A549 (cell line): ENCODE results near the gene PARP6. TPM values are rescaled to one million over a fixed set of nuclear protein-coding genes. Genes with fewer than 3 reads are reported as not detected.
A peak's percentile ranks its signal among the peaks of the same experiment; 100 is the strongest.

Experiments
- ATAC-seq, 2 experiments: fragments of 200-7000 bp in 1 of 2; fragments of >200 bp in 1 of 2; cut with Nextera tagmentation in 1 of 2; cut with Tn5 transposase in 1 of 2; 3 replicates each; pipeline versions ENCODE4 v1.8.0 to v1.9.1; 2018 to 2020; ENCODE audit warnings: mild to moderate bottlenecking in 1 of 2, moderate library complexity in 1 of 2
- CTCF ChIA-PET: fragments of 300-600 bp; sonication (Branson Sonifier 250); formaldehyde crosslinking; extraction: SDS; loops from one replicate; lab custom pipeline; 2021; ENCODE audit warnings: antibody characterized with exemption, inconsistent platforms; lab: Yijun Ruan, JAX
- POLR2A ChIA-PET: fragments of 350-600 bp; formaldehyde crosslinking; extraction: SDS; loops from one replicate; lab custom pipeline; 2021; ENCODE audit warnings: antibody characterized with exemption, inconsistent platforms; lab: Yijun Ruan, JAX
- DNase-seq, 2 experiments: peaks; one replicate each; pipeline versions ENCODE4 v3.0.0 to v3.0.0-alpha.2; 2011 to 2016; ENCODE audit warnings: low read depth in 1 of 2, low spot score in 1 of 2
- FAIRE-seq: peaks from 2 replicates; lab custom pipeline; 2011; peaks lifted over from hg19 to GRCh38; lab: Jason Lieb, UNC
- H3K27ac ChIP-seq, 2 experiments: fragments of >200 bp; sonication (Bioruptor Twin); formaldehyde crosslinking; 3 replicates each; pipeline ENCODE4 v1.5.1; 2016 to 2017
- H3K4me1 ChIP-seq: fragments of >200 bp; sonication (Bioruptor Twin); formaldehyde crosslinking; 3 replicates; pipeline ENCODE4 v1.6.1; 2016
- H3K4me2 ChIP-seq: fragments of >200 bp; sonication (Bioruptor Twin); formaldehyde crosslinking; 3 replicates; pipeline ENCODE4 v1.6.1; 2016
- H3K4me3 ChIP-seq: fragments of >200 bp; sonication (Bioruptor Twin); formaldehyde crosslinking; 3 replicates; pipeline ENCODE4 v1.5.1; 2016
- H3K9me3 ChIP-seq: fragments of >200 bp; sonication (Bioruptor Twin); formaldehyde crosslinking; 3 replicates; pipeline ENCODE4 v1.6.1; 2016
- CBX2 ChIP-seq: fragments of 200-600 bp; sonication (generic); IDR thresholded peaks from 2 replicates; pipeline ENCODE4 v1.6.1; 2016; ENCODE audit warnings: low read depth, mild to moderate bottlenecking, borderline replicate concordance
- CEBPB ChIP-seq, 2 experiments: fragments of >200 bp in 1 of 2; sonication (Bioruptor Twin) in 1 of 2; formaldehyde crosslinking in 1 of 2; IDR thresholded peaks; 2 replicates each; pipeline ENCODE4 v1.6.1; 2012 to 2016
- CHD2 ChIP-seq: fragments of 150-350 bp; IDR thresholded peaks from 2 replicates; pipeline ENCODE4 v1.6.1; 2014; ENCODE audit warnings: low read length; ENCODE audit not compliant: partially characterized antibody
- FOSB ChIP-seq: fragments of 250-450 bp; sonication (Bioruptor Pico); IDR thresholded peaks from 2 replicates; pipeline ENCODE4 v1.5.0; 2020; ENCODE audit warnings: mild to moderate bottlenecking, moderate library complexity
- HDAC2 ChIP-seq: fragments of 200-600 bp; sonication (generic); IDR thresholded peaks from 2 replicates; pipeline ENCODE4 v1.6.1; 2016
- HEYL ChIP-seq: fragments of 250-450 bp; sonication (Bioruptor Pico); IDR thresholded peaks from 2 replicates; pipeline ENCODE4 v1.8.0; 2021; ENCODE audit warnings: mild to moderate bottlenecking, moderate library complexity
- HOXA7 ChIP-seq: fragments of 250-450 bp; sonication (Bioruptor Pico); IDR thresholded peaks from 2 replicates; pipeline ENCODE4 v1.5.0; 2020; ENCODE audit warnings: mild to moderate bottlenecking, moderate library complexity
- HOXB5 ChIP-seq: fragments of 250-450 bp; sonication (Bioruptor Pico); IDR thresholded peaks from 2 replicates; pipeline ENCODE4 v1.5.0; 2020; ENCODE audit warnings: mild to moderate bottlenecking, moderate library complexity
- JUN ChIP-seq, 2 experiments: fragments of >200 bp; sonication (Bioruptor Twin); formaldehyde crosslinking; IDR thresholded peaks; 2 replicates in 1 of 2; 3 replicates in 1 of 2; pipeline ENCODE4 v1.6.1; 2016 to 2017
- JUNB ChIP-seq: fragments of >200 bp; sonication (Bioruptor Twin); formaldehyde crosslinking; IDR thresholded peaks from 2 replicates; pipeline ENCODE4 v1.6.1; 2016
- MAZ ChIP-seq: fragments of 150-350 bp; IDR thresholded peaks from 2 replicates; pipeline ENCODE4 v1.6.1; 2014; ENCODE audit warnings: antibody characterized with exemption, low read depth, low read length, borderline replicate concordance
- NFE2L2 ChIP-seq: fragments of 150-350 bp; conservative IDR thresholded peaks from 2 replicates; pipeline ENCODE4 v1.6.1; 2014; ENCODE audit warnings: low read length
- NR3C1 ChIP-seq: fragments of >200 bp; sonication (Bioruptor Twin); formaldehyde crosslinking; IDR thresholded peaks from 3 replicates; pipeline ENCODE4 v1.6.1; 2017
- POLR2AphosphoS2 ChIP-seq: conservative IDR thresholded peaks from 2 replicates; pipeline ENCODE4 v1.6.1; 2012; ENCODE audit warnings: low read length, improper control_type of control experiment, inconsistent platforms
- RAD21 ChIP-seq, 2 experiments: fragments of >200 bp in 1 of 2; sonication (Bioruptor Twin) in 1 of 2; formaldehyde crosslinking in 1 of 2; IDR thresholded peaks in 1 of 2; conservative IDR thresholded peaks in 1 of 2; 2 replicates in 1 of 2; 3 replicates in 1 of 2; pipeline ENCODE4 v1.6.1; 2012 to 2018; ENCODE audit warnings: inconsistent platforms in 1 of 2
- RARB ChIP-seq: fragments of 250-450 bp; sonication (Bioruptor Pico); IDR thresholded peaks from 2 replicates; pipeline ENCODE4 v1.8.0; 2021; ENCODE audit warnings: mild to moderate bottlenecking, moderate library complexity
- RCOR1 ChIP-seq: fragments of 150-350 bp; IDR thresholded peaks from 2 replicates; pipeline ENCODE4 v1.6.1; 2014; ENCODE audit warnings: antibody characterized with exemption, low read length, low read depth
- RFX5 ChIP-seq: fragments of 450-650 bp; IDR thresholded peaks from 2 replicates; pipeline ENCODE4 v1.7.1; 2014; ENCODE audit warnings: antibody characterized with exemption, mild to moderate bottlenecking, moderate library complexity
- TFCP2L1 ChIP-seq: fragments of 250-450 bp; sonication (Bioruptor Pico); IDR thresholded peaks from 2 replicates; pipeline ENCODE4 v1.5.0; 2021; ENCODE audit warnings: mild to moderate bottlenecking
- ZNF302 ChIP-seq: fragments of 250-450 bp; sonication (Bioruptor Pico); IDR thresholded peaks from 2 replicates; pipeline ENCODE4 v1.9.0; 2021; ENCODE audit warnings: inconsistent platforms, mild to moderate bottlenecking, moderate library complexity
- ZSCAN20 ChIP-seq: fragments of 250-450 bp; sonication (Bioruptor Pico); IDR thresholded peaks from 2 replicates; pipeline ENCODE4 v1.8.0; 2022; ENCODE audit warnings: mild to moderate bottlenecking, moderate library complexity
- WGBS: methylation state at CpG from one replicate; pipeline ENCODE4 v1.1.6; 2017; ENCODE audit errors: missing lambda C conversion rate; 5-methylcytosine and 5-hydroxymethylcytosine counted together
- polyA plus RNA-seq, 4 experiments: library from polyadenylated mRNA; depleted of rRNA in 3 of 4; stranded (reverse); fragments of >200 nt; fragmentation: RNase III in 1 of 4; extraction: RNeasy Plus Mini Kit Qiagen cat#74134 plus additional on column Dnase treatment in 1 of 4; gene quantifications; 2 replicates in 3 of 4; 3 replicates in 1 of 4; pipeline ENCODE4 v1.2.3, GENCODE V29; 2011 to 2017
- TF ChIP-seq, protein P1 (sequence below): fragments of 200-600 bp; sonication (generic); IDR thresholded peaks from 2 replicates; pipeline ENCODE4 v1.6.1; 2016; ENCODE audit warnings: antibody characterized with exemption, mild to moderate bottlenecking, moderate library complexity
- TF ChIP-seq, protein P2 (sequence below): fragments of 250-450 bp; sonication (Bioruptor Pico); IDR thresholded peaks from 2 replicates; pipeline ENCODE4 v1.5.0; 2021; ENCODE audit warnings: mild to moderate bottlenecking, moderate library complexity, borderline replicate concordance
- TF ChIP-seq, protein P3 (sequence below): fragments of 250-450 bp; sonication (Bioruptor Pico); IDR thresholded peaks from 2 replicates; pipeline ENCODE4 v1.5.0; 2020; ENCODE audit warnings: low read depth, mild to moderate bottlenecking, moderate library complexity

PARP6 gene
- polyA plus RNA-seq, 2 of the 4 experiments (the other 2 are of a cell fraction), result 78.0 to 167 TPM

DNA sequence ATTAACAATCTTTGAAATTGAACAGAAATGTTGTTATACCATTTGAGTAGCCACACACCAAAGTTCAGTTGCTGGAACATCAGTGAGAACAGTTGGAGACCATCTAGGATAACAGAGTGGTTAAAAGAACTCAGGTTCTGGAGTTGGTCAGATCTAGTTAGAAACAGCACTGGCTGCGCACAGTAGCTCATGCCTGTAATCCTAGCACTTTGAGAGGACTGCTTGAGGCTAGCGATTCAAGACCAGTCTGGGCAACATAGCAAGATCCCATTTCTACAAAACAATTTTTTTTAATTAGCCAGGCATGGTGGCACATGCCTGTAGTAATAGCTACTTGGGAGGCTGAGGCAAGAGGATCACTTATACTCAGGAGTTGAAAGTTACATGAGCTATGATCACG is 33.8 kb downstream of the PARP6 start:
- H3K27ac ChIP-seq, result peak overlapping the region; percentile 97
- no peak overlapping the region for H3K4me3 ChIP-seq
- WGBS, result 91% methylated on average over 3 of the region's 3 CpGs
- peaks cover 48% of the 10 kb centered on the region for H3K4me1 ChIP-seq
- TF ChIP-seq, protein P1, sequence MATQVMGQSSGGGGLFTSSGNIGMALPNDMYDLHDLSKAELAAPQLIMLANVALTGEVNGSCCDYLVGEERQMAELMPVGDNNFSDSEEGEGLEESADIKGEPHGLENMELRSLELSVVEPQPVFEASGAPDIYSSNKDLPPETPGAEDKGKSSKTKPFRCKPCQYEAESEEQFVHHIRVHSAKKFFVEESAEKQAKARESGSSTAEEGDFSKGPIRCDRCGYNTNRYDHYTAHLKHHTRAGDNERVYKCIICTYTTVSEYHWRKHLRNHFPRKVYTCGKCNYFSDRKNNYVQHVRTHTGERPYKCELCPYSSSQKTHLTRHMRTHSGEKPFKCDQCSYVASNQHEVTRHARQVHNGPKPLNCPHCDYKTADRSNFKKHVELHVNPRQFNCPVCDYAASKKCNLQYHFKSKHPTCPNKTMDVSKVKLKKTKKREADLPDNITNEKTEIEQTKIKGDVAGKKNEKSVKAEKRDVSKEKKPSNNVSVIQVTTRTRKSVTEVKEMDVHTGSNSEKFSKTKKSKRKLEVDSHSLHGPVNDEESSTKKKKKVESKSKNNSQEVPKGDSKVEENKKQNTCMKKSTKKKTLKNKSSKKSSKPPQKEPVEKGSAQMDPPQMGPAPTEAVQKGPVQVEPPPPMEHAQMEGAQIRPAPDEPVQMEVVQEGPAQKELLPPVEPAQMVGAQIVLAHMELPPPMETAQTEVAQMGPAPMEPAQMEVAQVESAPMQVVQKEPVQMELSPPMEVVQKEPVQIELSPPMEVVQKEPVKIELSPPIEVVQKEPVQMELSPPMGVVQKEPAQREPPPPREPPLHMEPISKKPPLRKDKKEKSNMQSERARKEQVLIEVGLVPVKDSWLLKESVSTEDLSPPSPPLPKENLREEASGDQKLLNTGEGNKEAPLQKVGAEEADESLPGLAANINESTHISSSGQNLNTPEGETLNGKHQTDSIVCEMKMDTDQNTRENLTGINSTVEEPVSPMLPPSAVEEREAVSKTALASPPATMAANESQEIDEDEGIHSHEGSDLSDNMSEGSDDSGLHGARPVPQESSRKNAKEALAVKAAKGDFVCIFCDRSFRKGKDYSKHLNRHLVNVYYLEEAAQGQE, result no peak
- no peak for TF ChIP-seq FOSB (CRISPR knock-in tag)
- no peak for TF ChIP-seq HOXA7
- TF ChIP-seq RARB (CRISPR knock-in tag), result no peak
- TF ChIP-seq, protein P2, sequence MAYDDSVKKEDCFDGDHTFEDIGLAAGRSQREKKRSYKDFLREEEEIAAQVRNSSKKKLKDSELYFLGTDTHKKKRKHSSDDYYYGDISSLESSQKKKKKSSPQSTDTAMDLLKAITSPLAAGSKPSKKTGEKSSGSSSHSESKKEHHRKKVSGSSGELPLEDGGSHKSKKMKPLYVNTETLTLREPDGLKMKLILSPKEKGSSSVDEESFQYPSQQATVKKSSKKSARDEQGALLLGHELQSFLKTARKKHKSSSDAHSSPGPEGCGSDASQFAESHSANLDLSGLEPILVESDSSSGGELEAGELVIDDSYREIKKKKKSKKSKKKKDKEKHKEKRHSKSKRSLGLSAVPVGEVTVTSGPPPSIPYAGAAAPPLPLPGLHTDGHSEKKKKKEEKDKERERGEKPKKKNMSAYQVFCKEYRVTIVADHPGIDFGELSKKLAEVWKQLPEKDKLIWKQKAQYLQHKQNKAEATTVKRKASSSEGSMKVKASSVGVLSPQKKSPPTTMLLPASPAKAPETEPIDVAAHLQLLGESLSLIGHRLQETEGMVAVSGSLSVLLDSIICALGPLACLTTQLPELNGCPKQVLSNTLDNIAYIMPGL (CRISPR knock-in tag), result no peak
- ChIA-PET CTCF (interaction anchor here (0.7 to 31.1 kb wide), 5 partner anchors 9 to 47 kb away, joined by 3 to 644 read pairs (median 4); partner anchors contain the start of gene GRAMD2A), POLR2A (interaction anchor here (0.6 to 4.5 kb wide), 3 partner anchors 8 to 11 kb away, joined by 8 to 48 read pairs (median 25); partner anchors contain the start of gene PKM)
- peak overlapping the region; percentile 85; the same call in 2 of the 3 replicates for H3K4me2 ChIP-seq
- no peak for FAIRE-seq
- no peak for DNase-seq
- no peaks in the 10 kb centered on the region for H3K9me3 ChIP-seq
- no peak for ATAC-seq

DNA sequence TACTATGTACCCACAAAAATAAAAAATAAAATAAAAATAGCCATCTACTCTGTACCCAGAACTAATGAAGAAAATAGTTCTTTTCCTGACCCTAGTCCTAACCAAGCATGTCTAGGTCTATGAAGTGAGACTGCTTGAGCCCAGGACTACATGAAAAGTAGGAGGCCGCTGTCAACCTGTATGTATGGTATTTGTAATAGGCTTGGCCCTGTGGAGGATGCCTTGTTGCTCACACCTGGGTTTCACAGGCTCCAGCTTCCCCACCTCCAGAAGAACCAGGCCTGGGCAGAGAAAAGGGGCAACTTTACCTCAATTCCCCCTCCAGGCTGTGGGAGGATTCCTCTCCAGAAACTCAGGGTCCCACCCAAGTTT is 34.5 kb downstream of the PARP6 start:
- peak overlapping the region; percentile 2; the same call in 1 of the 3 replicates for H3K4me3 ChIP-seq
- ChIA-PET CTCF (interaction anchor here (1.1 to 31.1 kb wide), 5 partner anchors 10 to 47 kb away, joined by 3 to 644 read pairs (median 5); partner anchors contain the start of gene GRAMD2A), POLR2A (interaction anchor here (0.6 to 2.5 kb wide), 6 partner anchors 11 to 83 kb away, joined by 3 to 48 read pairs (median 6); no protein-coding TSS in a partner anchor)
- H3K4me2 ChIP-seq, result peak overlapping the region; percentile 85
- peak overlapping the region; percentile 97 for H3K27ac ChIP-seq
- TF ChIP-seq ZSCAN20 (CRISPR knock-in tag), result 0 out of 2 replicates have a peak, but pooled peaks have one; percentile 36
- TF ChIP-seq HEYL (CRISPR knock-in tag), result 0 out of 2 replicates have a peak, but pooled peaks have one; percentile 17
- TF ChIP-seq HOXA7, result 0 out of 2 replicates have a peak, but pooled peaks have one; percentile 5
- TF ChIP-seq JUN (IDR thresholded peaks at IDR 0.05), result no peak
- no peak for TF ChIP-seq CEBPB (IDR thresholded peaks at IDR 0.05)
- peak; percentile 43 to 44; a peak in 4 of 6 replicates for ATAC-seq
- peaks cover 54% of the 10 kb centered on the region for H3K4me1 ChIP-seq
- no peaks in the 10 kb centered on the region for H3K9me3 ChIP-seq
- no peak for FAIRE-seq
- no peak for DNase-seq
- 46% methylated on average over 1 of the region's 1 CpG for WGBS

DNA sequence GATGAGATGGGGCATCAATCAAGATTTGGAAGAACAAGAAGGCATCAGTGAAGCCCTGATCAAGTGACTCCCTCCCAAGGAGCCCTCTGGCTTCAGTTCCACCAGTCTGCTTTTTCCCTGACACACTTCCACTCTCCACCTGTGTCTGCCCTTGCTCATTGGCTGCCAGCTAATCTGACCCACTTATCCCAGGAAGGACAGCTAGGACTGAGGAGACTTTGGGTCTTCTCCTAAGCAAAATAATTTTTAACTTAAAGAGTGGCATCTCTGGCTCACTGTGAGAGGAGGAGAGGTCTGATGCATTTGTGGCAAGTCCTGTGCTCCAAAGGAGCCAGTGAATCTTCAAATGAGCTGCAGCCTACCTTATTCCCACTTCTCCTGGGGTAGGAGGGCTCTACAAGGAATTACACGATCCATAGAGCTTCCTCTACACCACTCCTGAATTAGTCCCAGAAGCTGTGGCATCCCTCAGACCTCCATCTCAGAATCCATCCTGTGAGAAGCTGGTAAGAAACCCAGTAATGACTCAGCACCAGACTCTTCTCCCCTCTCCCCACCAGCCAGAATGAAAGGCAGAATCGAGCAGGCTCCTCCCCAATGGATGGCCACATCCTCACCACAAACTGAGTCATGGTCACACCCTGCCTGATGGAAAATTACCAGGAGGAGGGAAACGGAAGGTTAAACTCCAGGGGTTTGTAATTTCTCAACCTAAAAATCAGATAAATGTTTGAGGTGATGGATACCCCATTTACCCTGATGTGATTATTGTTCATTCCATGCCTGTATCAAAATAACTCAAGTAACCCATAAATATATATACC is 35.1 kb downstream of the PARP6 start:
- ATAC-seq, result peak; percentile 94 to 96
- FAIRE-seq, result peak; percentile 96
- H3K4me3 ChIP-seq, result peak overlapping the region; percentile 46
- POLR2A ChIA-PET, result interaction anchor here (0.6 to 2.5 kb wide), 8 partner anchors 10 to 84 kb away, joined by 3 to 48 read pairs (median 4); no protein-coding TSS in a partner anchor
- DNase-seq, result peak; percentile 97
- H3K27ac ChIP-seq, result peak overlapping the region; percentile 97
- H3K9me3 ChIP-seq, result no peaks in the 10 kb centered on the region
- H3K4me2 ChIP-seq, result peak overlapping the region; percentile 85
- CTCF ChIA-PET, result interaction anchor here (0.8 to 31.1 kb wide), 8 partner anchors 10 to 102 kb away, joined by 3 to 644 read pairs (median 4); partner anchors contain the start of gene GRAMD2A
- H3K4me1 ChIP-seq, result peaks cover 60% of the 10 kb centered on the region
- 3% methylated on average over 3 of the region's 3 CpGs for WGBS
- TF ChIP-seq HOXB5 (CRISPR knock-in tag) (peak; percentile 66), JUNB (peak; percentile 54; the same call in 1 of the 2 replicates), FOSB (CRISPR knock-in tag) (no peak; the same call in 1 of the 2 replicates), CEBPB (IDR thresholded peaks at IDR 0.05) (peak; percentile 59 to 80), NFE2L2 (peak; percentile 96), ZSCAN20 (CRISPR knock-in tag) (no peak), HOXA7 (0 out of 2 replicates have a peak, but pooled peaks have one; percentile 9), POLR2AphosphoS2 (no peak), RCOR1 (no peak), TFCP2L1 (CRISPR knock-in tag) (peak; percentile 91), CHD2 (no peak), HDAC2 (no peak), RAD21 (conservative IDR thresholded peaks at IDR 0.05 in 1 of 2, IDR thresholded peaks at IDR 0.05 in 1 of 2) (no peak), ZNF302 (CRISPR knock-in tag) (no peak), CBX2 (no peak), RFX5 (no peak; the same call in 1 of the 2 replicates), NR3C1 (no peak), MAZ (no peak)
- TF ChIP-seq, protein P3, sequence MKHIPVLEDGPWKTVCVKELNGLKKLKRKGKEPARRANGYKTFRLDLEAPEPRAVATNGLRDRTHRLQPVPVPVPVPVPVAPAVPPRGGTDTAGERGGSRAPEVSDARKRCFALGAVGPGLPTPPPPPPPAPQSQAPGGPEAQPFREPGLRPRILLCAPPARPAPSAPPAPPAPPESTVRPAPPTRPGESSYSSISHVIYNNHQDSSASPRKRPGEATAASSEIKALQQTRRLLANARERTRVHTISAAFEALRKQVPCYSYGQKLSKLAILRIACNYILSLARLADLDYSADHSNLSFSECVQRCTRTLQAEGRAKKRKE (CRISPR knock-in tag), result no peak; the same call in 1 of the 2 replicates
